ENCODE measurements around the gene RNF182. TPM values are rescaled to one million over a fixed set of nuclear protein-coding genes. Genes with fewer than 3 reads are reported as not detected.
"Not testable (repeated sequence)": the region's sequence is repeated elsewhere in the genome, so short reads cannot be mapped to it uniquely, and the experiment has no call there.

The RNF182 gene
- not detected for total RNA-seq

- H3K9me3 Mint-ChIP-seq: no peaks in the 10 kb centered on the region
- no peaks in the 10 kb centered on the region for H3K36me3 Mint-ChIP-seq
- H3K27ac Mint-ChIP-seq: no peak within 1 kb of the TSS
- DNase-seq (ENCODE audit: low spot score in 2 of 2) (peak in 1 of 2 donors; percentile 46), ATAC-seq (peak; percentile 58 to 80)
Measured at GRCh38 chr6:13924949-13925881, at the start of gene RNF182. Gene RNF182 (plus strand): TSS chr6:13924952. CDS start chr6:13977120, 52,168 bp downstream.

- DNase-seq (ENCODE audit: low spot score in 2 of 2) (no peak), ATAC-seq (no peak)
- H3K27ac Mint-ChIP-seq: no peak overlapping the region
Measured at GRCh38 chr6:13877051-13877450, 47.7 kb upstream of the RNF182 start.

GRCh38 chr6:13880061-13880663 lies 44.6 kb upstream of the RNF182 start:
- not testable (repeated sequence) for H3K9me3 Mint-ChIP-seq; H3K36me3 Mint-ChIP-seq; H3K27ac Mint-ChIP-seq; ATAC-seq; DNase-seq (ENCODE audit: low spot score in 2 of 2)

More at GRCh38 chr6:13877051-13877450, 47.7 kb upstream of the RNF182 start:
- H3K36me3 Mint-ChIP-seq: no peaks in the 10 kb centered on the region
- H3K9me3 Mint-ChIP-seq: no peaks in the 10 kb centered on the region

- DNase-seq (ENCODE audit: low spot score in 2 of 2): no peak
- ATAC-seq: no peak
- H3K27ac Mint-ChIP-seq: peak overlapping the region in 1 of 2 donors; percentile 38
- no peaks in the 10 kb centered on the region for H3K36me3 Mint-ChIP-seq
- H3K9me3 Mint-ChIP-seq: no peaks in the 10 kb centered on the region
Measured at GRCh38 chr6:13881621-13882165, 43.1 kb upstream of the RNF182 start.

GRCh38 chr6:13883966-13884365 lies 40.8 kb upstream of the RNF182 start:
- ATAC-seq: no peak
- Mint-ChIP-seq H3K36me3 (no peaks in the 10 kb centered on the region), H3K9me3 (no peaks in the 10 kb centered on the region)

GRCh38 chr6:13884397-13884796 lies 40.4 kb upstream of the RNF182 start:
- no peak overlapping the region for H3K27ac Mint-ChIP-seq
- DNase-seq (ENCODE audit: low spot score in 2 of 2) (no peak), ATAC-seq (no peak)
- no peaks in the 10 kb centered on the region for H3K36me3 Mint-ChIP-seq
- no peaks in the 10 kb centered on the region for H3K9me3 Mint-ChIP-seq

More at GRCh38 chr6:13883966-13884365, 40.8 kb upstream of the RNF182 start:
- no peak for DNase-seq (ENCODE audit: low spot score in 2 of 2)
- no peak overlapping the region for H3K27ac Mint-ChIP-seq

GRCh38 chr6:13885601-13886000 lies 39.2 kb upstream of the RNF182 start:
- Mint-ChIP-seq H3K9me3 (no peaks in the 10 kb centered on the region), H3K27ac (no peak overlapping the region), H3K36me3 (no peaks in the 10 kb centered on the region)
- ATAC-seq (no peak), DNase-seq (ENCODE audit: low spot score in 2 of 2) (no peak)

GRCh38 chr6:13886949-13887348 lies 37.8 kb upstream of the RNF182 start:
- Mint-ChIP-seq H3K36me3 (no peaks in the 10 kb centered on the region), H3K27ac (no peak overlapping the region), H3K9me3 (no peaks in the 10 kb centered on the region)
- ATAC-seq (no peak), DNase-seq (ENCODE audit: low spot score in 2 of 2) (no peak)

GRCh38 chr6:13892017-13892645 lies 32.6 kb upstream of the RNF182 start:
- ATAC-seq (no peak), DNase-seq (ENCODE audit: low spot score in 2 of 2) (no peak)
- no peaks in the 10 kb centered on the region for H3K9me3 Mint-ChIP-seq
- H3K27ac Mint-ChIP-seq: no peak overlapping the region
- no peaks in the 10 kb centered on the region for H3K36me3 Mint-ChIP-seq

- H3K36me3 Mint-ChIP-seq: no peaks in the 10 kb centered on the region
- ATAC-seq (no peak), DNase-seq (ENCODE audit: low spot score in 2 of 2) (no peak)
- H3K9me3 Mint-ChIP-seq: no peaks in the 10 kb centered on the region
- H3K27ac Mint-ChIP-seq: no peak overlapping the region
Measured at GRCh38 chr6:13902922-13903321, 21.8 kb upstream of the RNF182 start.

GRCh38 chr6:13903364-13903763 lies 21.4 kb upstream of the RNF182 start:
- ATAC-seq: no peak
- DNase-seq (ENCODE audit: low spot score in 2 of 2): no peak
- Mint-ChIP-seq H3K9me3 (no peaks in the 10 kb centered on the region), H3K27ac (no peak overlapping the region), H3K36me3 (no peaks in the 10 kb centered on the region)

- no peak overlapping the region for H3K27ac Mint-ChIP-seq
Measured at GRCh38 chr6:13907001-13907350, 17.8 kb upstream of the RNF182 start.

GRCh38 chr6:13907614-13908215 lies 17.0 kb upstream of the RNF182 start:
- no peak for ATAC-seq
- no peaks in the 10 kb centered on the region for H3K9me3 Mint-ChIP-seq
- H3K27ac Mint-ChIP-seq: no peak overlapping the region
- no peak for DNase-seq (ENCODE audit: low spot score in 2 of 2)
- no peaks in the 10 kb centered on the region for H3K36me3 Mint-ChIP-seq

More at GRCh38 chr6:13907001-13907350, 17.8 kb upstream of the RNF182 start:
- Mint-ChIP-seq H3K36me3 (no peaks in the 10 kb centered on the region), H3K9me3 (no peaks in the 10 kb centered on the region)
- no peak for DNase-seq (ENCODE audit: low spot score in 2 of 2)
- no peak for ATAC-seq

- Mint-ChIP-seq H3K27ac (no peak overlapping the region), H3K9me3 (no peaks in the 10 kb centered on the region), H3K36me3 (no peaks in the 10 kb centered on the region)
- peak; percentile 65 to 67 for ATAC-seq
- DNase-seq (ENCODE audit: low spot score in 2 of 2): peak in 1 of 2 donors; percentile 37
Measured at GRCh38 chr6:13908955-13909381, 15.8 kb upstream of the RNF182 start.

- H3K27ac Mint-ChIP-seq: no peak overlapping the region
Measured at GRCh38 chr6:13910443-13910842, 14.3 kb upstream of the RNF182 start.

GRCh38 chr6:13911337-13911736 lies 13.4 kb upstream of the RNF182 start:
- Mint-ChIP-seq H3K36me3 (no peaks in the 10 kb centered on the region), H3K27ac (no peak overlapping the region), H3K9me3 (no peaks in the 10 kb centered on the region)
- DNase-seq (ENCODE audit: low spot score in 2 of 2): no peak
- no peak for ATAC-seq

More at GRCh38 chr6:13910443-13910842, 14.3 kb upstream of the RNF182 start:
- Mint-ChIP-seq H3K36me3 (no peaks in the 10 kb centered on the region), H3K9me3 (no peaks in the 10 kb centered on the region)
- ATAC-seq: no peak
- no peak for DNase-seq (ENCODE audit: low spot score in 2 of 2)

Data from activated naive CD4-positive, alpha-beta T cell treated with anti-CD3 and anti-CD28 coated beads, Interleukin-2, amount 50 U/mL, for 72 hours (primary cell).